NCI-H1092 treated with DMSO at 0.1 percent for 48 hours (cell line): Measurements from ENCODE around the gene ROR1.

ENCODE experiments used
- DNase-seq: peaks from one replicate; lab custom pipeline; 2025; lab: John Stamatoyannopoulos, UW

The ROR1 gene

GRCh38 chr1:64107118-64107519, 333.3 kb downstream of the ROR1 start:
- no peak for DNase-seq

- no peak for DNase-seq
Observed at GRCh38 chr1:64107632-64108031, 333.8 kb downstream of the ROR1 start.

- no peak for DNase-seq
Observed at GRCh38 chr1:64110924-64111777, 337.3 kb downstream of the ROR1 start.

- DNase-seq = no peak
Observed at GRCh38 chr1:64111787-64112186, 338.0 kb downstream of the ROR1 start.

DNA sequence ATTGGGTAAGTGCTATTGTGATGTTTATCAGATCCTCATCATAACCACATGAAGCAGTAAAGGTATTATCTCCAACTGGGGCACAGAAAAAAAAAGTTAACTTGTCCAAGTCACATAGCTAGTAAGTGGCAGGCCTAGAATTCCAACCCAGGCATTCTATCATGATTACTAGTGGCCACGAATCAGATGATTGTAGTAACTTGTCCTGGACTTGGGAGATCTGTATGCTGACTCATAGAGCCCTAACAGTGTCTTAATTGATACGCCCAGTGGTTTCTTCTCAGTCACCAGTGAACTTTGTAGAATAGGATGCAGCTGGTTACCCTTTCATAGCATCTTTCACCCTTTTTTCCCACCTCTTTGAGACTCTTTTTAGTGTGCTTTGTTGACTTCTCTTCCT, 338.5 kb downstream of the ROR1 start:
- DNase-seq = no peak

GRCh38 chr1:64114012-64114525, 340.3 kb downstream of the ROR1 start:
- no peak for DNase-seq

DNA sequence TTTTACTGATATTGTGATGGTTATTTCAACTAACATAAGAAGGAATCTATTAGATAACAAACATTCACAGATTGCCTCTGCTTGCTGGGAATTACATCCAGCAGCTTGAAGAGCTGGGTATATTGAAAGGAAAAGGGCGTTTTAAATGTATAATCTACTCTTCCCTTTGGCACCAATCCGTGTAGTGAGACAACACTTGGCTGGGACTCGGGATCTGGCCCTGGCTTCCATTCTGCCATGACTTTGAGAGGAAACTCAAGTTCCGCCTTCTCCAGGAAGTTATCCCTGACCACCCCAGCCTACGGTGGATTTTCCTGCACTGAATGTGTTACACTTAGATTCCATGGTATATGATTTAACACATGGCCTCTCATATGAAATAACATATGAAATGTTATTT, 342.7 kb downstream of the ROR1 start:
- DNase-seq = no peak

DNA sequence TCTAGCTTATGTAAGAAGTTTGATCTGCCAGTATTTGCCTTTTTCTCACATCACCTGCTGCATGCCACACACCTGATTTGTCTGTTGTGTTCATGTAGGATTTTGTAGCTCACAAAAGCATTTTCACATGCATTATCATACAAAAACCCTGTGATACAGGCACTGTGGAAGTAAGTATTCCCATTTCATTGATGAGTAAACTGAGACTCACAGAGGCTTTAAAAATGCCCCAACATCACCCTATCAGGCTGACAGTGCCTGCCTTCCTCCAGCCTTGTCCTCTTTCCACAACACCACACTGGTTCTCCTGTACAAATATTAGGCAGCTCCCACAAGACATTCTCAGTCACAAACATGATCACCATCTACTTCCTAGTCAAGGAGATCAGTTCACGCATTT, 343.7 kb downstream of the ROR1 start:
- DNase-seq = no peak

DNA sequence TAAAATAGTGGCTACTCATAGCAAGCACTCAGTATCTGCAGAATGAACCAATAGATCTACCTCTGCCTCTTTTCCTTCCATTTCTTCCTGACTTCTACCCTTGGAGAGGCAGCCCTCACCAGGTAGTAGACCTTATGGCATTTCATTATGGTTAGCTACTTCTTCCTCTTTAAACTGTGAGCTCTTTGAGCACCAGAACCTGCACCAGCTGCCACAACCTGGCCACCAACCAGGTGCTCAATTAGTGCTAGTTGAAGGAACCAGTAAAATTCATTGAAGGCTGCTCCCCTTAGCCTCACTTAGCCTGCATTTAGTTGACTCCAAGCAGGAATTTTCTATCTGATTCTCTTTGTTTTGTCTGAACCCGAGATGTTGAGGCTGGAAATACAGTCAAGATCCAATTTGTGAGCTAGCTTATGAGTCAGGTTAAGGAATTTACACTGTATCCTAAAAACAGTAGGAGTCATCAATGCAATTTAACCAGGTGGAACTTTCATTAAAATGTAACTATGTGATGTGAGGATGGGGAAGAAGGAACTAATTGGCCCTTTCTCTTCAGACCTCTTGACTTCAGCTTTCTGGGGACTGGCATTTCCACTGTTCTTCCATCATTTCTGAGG, 348.1 kb downstream of the ROR1 start:
- DNase-seq = no peak

DNA sequence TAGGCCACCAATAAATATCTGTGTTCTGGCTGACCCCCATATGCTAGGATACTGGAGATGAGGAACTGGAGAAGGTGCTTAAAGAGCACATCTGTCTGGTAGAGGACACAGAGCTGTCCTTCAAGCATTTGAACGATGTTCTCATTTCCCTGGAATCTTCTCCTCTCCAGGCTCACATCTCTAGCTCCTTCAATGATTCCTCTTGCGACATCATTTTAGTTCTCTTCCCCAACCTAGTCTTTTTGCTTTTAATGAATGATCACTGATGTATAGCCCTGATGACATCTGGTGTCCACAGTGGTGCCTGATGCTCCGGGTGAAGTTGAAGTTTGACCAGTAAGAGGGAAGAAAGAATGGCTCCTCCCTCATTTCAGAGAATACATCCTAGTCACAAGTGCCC, 348.8 kb downstream of the ROR1 start:
- DNase-seq = no peak

DNA sequence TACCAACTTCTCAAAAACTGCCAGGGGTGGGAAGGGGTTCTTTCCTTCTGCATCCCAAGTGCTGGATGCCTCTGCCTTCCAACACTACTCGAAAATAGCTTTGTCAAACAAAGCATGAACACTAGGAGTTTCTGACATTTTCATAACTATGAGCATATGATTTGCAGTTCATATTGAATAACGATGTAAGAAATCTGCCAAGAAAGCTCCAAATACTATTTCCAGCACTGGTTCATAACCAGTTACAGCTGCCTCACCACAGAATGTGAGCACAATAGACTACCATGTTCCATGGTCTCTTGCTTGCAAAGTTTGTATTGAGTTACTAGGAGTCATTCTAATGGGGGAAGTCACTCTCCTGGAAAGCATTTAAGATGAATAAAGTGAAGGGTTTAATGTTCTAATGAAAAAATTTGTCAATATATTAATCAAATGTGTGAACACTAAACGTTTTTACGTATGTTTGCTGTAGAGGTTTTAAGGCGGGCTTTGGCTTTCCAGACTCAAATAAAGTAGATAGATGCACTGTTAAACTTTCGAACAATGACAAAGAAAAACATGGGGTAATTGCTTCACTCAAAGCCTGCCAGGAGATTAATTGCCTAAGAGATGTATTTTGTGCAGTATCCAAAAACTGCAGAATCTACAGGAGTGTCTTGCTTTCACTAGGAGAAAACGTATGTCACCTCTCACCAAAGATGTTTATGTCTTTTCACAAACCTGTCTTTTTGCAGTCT, 351.1 kb downstream of the ROR1 start:
- no peak for DNase-seq

GRCh38 chr1:64126581-64126980, 352.8 kb downstream of the ROR1 start:
- DNase-seq = no peak

- no peak for DNase-seq
Observed at GRCh38 chr1:64127297-64127696, 353.5 kb downstream of the ROR1 start.

- DNase-seq = no peak
Observed at GRCh38 chr1:64129701-64130100, 355.9 kb downstream of the ROR1 start.

GRCh38 chr1:64131155-64131554, 357.3 kb downstream of the ROR1 start:
- no peak for DNase-seq

DNA sequence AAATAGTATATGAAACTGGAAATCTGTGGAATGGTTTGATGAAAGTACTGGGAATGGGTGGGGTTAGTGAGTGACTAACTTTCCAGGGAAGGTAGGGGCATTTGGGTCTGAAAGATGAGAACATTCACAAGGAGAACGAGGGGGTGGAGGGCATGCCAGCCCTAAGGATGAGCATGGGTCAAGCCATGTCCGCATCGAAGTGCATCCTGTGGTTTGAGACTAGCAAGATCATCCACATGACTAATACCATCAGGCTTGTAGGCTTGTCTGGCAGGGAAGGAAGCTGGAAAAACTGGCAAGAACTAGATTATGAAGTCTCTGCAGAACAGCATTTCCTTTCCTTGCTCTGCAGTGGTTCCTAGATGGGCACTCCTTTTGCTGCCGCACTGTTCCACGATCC, 359.2 kb downstream of the ROR1 start:
- DNase-seq = no peak

DNA sequence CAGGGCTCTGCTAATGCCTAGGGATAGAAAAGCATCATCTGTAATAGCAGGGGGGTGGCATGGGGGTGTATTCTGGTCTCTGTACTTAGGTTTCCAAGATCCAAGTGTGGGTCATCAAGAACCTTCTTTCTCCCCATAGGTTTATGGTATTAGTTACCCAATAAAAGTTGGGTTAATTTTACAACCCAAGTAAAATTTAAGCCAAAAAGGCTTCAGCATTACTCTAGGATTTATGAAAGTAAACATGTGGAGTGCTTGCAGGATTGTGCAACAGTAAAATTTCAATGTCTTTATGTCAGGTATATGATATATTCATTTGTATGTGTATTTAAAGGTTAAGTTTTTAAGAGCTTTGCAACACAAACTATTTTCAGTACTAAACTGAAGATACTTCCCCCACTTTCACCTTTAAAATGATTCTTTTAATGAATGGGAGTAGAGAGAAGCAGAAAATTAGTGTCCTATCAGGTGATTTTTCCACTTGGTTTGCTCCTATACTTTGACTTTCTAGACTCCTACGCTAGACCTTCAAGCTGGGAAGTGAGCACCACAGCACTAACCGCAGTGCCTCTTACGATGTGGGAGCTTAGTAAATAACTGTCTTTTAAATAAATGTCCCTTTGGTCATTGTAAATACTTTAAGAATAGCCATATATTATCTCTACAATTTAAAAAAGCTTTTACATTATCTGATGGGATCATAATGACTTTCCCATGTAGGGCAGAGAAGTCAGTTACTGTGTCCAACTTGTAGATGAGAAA, 361.8 kb downstream of the ROR1 start:
- no peak for DNase-seq

DNA sequence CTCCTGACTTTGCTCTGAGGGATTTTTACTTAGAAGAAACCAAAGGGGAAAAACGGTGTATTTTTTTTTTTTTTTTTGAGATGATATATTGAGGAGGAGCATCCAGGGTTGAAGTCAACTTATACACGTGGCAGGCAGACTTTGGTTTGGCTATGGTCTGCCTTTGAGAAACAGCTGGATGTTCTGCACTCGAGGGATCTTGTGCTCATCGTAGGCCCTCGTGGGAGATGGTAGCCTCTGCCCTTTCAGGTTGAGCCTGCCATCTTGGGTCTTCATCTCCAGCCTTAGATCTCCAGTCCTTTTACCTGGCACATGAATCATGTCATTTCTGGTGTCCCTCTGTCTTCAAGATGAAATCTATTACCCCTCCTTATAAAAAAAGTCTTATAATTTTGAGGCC, 362.5 kb downstream of the ROR1 start:
- DNase-seq = no peak

GRCh38 chr1:64136752-64137411, 363.1 kb downstream of the ROR1 start:
- DNase-seq = peak; percentile 46

GRCh38 chr1:64137412-64137803, 363.6 kb downstream of the ROR1 start:
- DNase-seq = no peak

DNA sequence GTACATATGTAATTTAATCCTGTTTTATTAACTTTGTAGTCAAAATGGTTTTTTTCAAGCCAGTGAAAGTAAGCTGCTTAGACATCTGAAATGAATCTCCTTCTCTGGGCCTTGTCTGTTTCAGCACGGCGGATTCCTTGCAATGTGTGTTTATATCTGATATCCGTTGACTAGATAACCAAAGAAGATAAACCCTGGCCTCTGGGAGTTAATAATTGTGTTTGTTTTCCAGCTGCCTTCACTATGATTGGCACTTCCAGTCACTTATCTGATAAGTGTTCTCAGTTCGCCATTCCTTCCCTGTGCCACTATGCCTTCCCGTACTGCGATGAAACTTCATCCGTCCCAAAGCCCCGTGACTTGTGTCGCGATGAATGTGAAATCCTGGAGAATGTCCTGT, 366.1 kb downstream of the ROR1 start:
- DNase-seq = no peak

- DNase-seq = no peak
Observed at GRCh38 chr1:64140596-64140995, 366.8 kb downstream of the ROR1 start.
